Measurements from ENCODE around the gene ATP1B3.
"Not testable (repeated sequence)": the region's sequence is repeated elsewhere in the genome, so short reads cannot be mapped to it uniquely, and the experiment has no call there.

The ATP1B3 gene

DNA sequence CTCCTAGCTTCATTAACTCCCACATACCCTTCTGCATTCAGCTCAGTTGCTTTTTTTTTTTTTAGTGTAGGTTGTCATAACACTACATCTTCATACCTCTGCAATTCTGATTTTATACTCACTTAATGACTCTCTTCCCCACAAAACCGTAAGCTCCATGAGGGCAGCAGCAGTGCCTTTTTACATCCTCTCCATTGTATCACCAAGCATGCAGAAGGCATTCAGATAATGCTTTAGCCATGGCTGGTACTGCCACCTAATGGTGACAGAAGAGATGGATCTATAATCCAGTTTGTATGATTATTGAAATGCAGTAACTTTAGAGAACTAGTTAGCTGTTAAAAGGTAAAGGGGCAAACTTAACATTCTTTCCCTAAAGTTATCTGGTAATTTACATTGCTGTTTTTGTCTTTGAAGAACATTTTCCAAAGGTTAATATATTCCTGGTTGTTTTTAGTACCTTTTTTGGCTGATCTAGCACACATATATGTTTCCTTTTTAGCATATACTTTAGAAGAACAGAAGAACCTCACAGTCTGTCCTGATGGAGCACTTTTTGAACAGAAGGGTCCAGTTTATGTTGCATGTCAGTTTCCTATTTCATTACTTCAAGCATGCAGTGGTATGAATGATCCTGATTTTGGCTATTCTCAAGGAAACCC is 36.8 kb downstream of the ATP1B3 start:
- TF ChIP-seq, protein P1, sequence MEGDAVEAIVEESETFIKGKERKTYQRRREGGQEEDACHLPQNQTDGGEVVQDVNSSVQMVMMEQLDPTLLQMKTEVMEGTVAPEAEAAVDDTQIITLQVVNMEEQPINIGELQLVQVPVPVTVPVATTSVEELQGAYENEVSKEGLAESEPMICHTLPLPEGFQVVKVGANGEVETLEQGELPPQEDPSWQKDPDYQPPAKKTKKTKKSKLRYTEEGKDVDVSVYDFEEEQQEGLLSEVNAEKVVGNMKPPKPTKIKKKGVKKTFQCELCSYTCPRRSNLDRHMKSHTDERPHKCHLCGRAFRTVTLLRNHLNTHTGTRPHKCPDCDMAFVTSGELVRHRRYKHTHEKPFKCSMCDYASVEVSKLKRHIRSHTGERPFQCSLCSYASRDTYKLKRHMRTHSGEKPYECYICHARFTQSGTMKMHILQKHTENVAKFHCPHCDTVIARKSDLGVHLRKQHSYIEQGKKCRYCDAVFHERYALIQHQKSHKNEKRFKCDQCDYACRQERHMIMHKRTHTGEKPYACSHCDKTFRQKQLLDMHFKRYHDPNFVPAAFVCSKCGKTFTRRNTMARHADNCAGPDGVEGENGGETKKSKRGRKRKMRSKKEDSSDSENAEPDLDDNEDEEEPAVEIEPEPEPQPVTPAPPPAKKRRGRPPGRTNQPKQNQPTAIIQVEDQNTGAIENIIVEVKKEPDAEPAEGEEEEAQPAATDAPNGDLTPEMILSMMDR (IDR thresholded peaks at IDR 0.05; ENCODE audit: low read depth, low read length): peak; percentile 70
- DNase-seq (ENCODE audit: low read depth in 2 of 2): peak; percentile 80 to 81
- H3K4me3 ChIP-seq (replicated peaks in 1 of 2; ENCODE audit: low read depth in 2 of 2, low read length in 2 of 2): no peak overlapping the region

DNA sequence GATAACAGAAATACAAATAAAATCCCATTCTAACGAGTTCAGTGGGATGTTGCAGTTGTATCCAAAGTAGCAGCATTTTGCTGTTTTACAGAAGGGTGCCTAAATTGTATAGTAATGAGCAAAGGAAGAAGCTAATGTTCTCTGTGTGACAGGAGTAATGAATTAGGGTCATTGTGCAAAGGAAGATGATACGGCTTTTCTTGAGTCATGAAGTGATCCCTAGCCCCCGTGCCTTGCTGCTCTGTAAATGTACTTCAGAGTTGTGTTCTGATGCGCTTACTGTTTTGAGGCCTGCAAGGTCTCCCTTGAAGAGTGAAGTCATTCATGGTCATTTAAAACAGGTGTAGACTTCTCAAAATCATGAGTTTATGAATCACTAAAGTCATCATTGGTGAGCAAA is 37.9 kb downstream of the ATP1B3 start:
- TF ChIP-seq, protein P1 (IDR thresholded peaks at IDR 0.05; ENCODE audit: low read depth, low read length): no peak
- no peak for DNase-seq (ENCODE audit: low read depth in 2 of 2)

DNA sequence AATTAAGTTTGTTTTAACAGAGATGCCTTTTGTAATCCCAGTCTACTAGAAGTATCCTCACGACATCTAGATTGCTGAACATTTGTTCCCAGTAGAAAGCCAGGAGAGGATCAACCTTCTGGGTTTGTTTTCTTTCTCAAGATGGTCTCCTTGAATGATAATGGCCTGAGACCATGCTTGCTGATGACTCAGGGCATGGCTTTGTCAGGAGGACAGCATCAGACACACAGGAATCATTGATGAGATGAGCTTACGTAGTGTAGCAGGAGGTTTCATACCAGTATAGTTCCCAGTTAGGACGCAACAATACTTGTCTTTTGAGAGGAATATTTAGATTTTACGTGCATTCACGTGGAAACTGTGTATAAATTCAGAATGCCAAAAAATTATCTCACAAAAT is 38.6 kb downstream of the ATP1B3 start:
- TF ChIP-seq, protein P1 (IDR thresholded peaks at IDR 0.05; ENCODE audit: low read depth, low read length): no peak
- DNase-seq (ENCODE audit: low read depth in 2 of 2): no peak
- no peak overlapping the region for H3K4me3 ChIP-seq (replicated peaks in 1 of 2; ENCODE audit: low read depth in 2 of 2, low read length in 2 of 2)

More for the DNA sequence above, 37.9 kb downstream of the ATP1B3 start:
- H3K4me3 ChIP-seq (replicated peaks in 1 of 2; ENCODE audit: low read depth in 2 of 2, low read length in 2 of 2): no peak overlapping the region

- DNase-seq (ENCODE audit: low read depth in 2 of 2): peak in 1 of 2 donors; percentile 29
- no peak overlapping the region for H3K4me3 ChIP-seq (replicated peaks in 1 of 2; ENCODE audit: low read depth in 2 of 2, low read length in 2 of 2)
- TF ChIP-seq, protein P1 (IDR thresholded peaks at IDR 0.05; ENCODE audit: low read depth, low read length): no peak
These were observed 39.3 kb downstream of the ATP1B3 start for GRCh38 chr3:141915766-141916165.

GRCh38 chr3:141920701-141921100 is 44.3 kb downstream of the ATP1B3 start:
- TF ChIP-seq, protein P1 (IDR thresholded peaks at IDR 0.05; ENCODE audit: low read depth, low read length): no peak
- DNase-seq (ENCODE audit: low read depth in 2 of 2): no peak
- no peak overlapping the region for H3K4me3 ChIP-seq (replicated peaks in 1 of 2; ENCODE audit: low read depth in 2 of 2, low read length in 2 of 2)

GRCh38 chr3:141921316-141921715 is 44.9 kb downstream of the ATP1B3 start:
- TF ChIP-seq, protein P1 (IDR thresholded peaks at IDR 0.05; ENCODE audit: low read depth, low read length): no peak
- no peak for DNase-seq (ENCODE audit: low read depth in 2 of 2)
- H3K4me3 ChIP-seq (replicated peaks in 1 of 2; ENCODE audit: low read depth in 2 of 2, low read length in 2 of 2): no peak overlapping the region

DNA sequence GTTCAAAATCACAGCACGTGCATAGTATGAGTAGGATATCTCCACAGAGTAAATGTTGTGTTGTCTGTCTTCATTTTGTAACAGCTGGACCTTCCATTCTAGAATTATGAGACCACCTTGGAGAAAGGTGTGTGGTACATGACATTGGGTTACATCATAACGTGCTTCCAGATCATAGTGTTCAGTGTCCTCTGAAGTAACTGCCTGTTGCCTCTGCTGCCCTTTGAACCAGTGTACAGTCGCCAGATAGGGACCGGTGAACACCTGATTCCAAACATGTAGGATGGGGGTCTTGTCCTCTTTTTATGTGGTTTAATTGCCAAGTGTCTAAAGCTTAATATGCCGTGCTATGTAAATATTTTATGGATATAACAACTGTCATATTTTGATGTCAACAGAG is 49.2 kb downstream of the ATP1B3 start:
- DNase-seq (ENCODE audit: low read depth in 2 of 2): not testable (repeated sequence)

More for the DNA sequence above, 49.2 kb downstream of the ATP1B3 start:
- not testable (repeated sequence) for H3K4me3 ChIP-seq (replicated peaks in 1 of 2; ENCODE audit: low read depth in 2 of 2, low read length in 2 of 2)
